ENCODE measurements around the gene DUOXA2. TPM values are rescaled to one million over a fixed set of nuclear protein-coding genes. Genes with fewer than 3 reads are reported as not detected.
"Not testable (repeated sequence)": the region's sequence is repeated elsewhere in the genome, so short reads cannot be mapped to it uniquely, and the experiment has no call there.

The DUOXA2 gene
- total RNA-seq, 2 experiments from 2014 or later, result not detected

DNA sequence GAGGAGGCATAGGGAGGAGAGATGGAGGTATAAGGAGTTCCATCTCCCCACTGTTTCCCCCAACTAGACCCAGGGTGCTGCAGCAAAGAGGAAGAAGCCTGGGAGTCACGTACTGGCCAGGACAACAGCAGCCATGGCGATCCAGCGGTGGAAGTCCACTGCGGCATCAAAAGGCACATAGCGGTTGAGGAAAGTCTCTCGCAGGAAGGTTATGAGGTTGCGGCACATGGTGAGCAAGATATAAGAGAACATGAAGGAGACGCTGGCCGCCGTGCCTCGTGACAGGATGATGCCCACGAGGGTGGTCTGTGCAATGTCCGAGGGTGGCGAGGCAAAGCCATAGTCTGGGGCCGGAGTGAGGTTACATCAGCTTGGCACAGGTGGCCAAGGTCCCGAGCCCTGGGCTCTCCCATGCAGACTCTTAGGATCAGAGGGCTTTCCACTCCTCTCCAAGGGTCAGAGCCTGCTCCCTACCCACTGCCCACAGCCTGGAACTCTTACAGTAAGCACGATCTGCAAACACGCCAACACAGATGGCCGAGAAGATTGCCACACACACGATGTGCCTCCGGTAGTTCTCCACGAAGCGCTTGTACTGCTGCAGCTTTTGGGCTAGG, 14.5 kb upstream of the DUOXA2 start:
- no peak for DNase-seq
- ChIA-PET CTCF (no interaction called here), POLR2A (no interaction called here)
- Mint-ChIP-seq H3K36me3 (ENCODE audit: low read depth) (no peaks in the 10 kb centered on the region), H3K4me3 (no peak overlapping the region), H3K4me1 (no peaks in the 10 kb centered on the region), H3K27ac (no peak overlapping the region), H3K9me3 (ENCODE audit: low read depth) (no peaks in the 10 kb centered on the region), H3K27me3 (no peaks in the 10 kb centered on the region)
- no peak for ATAC-seq
- intact Hi-C loops (cut with DNase I, micrococcal nuclease), result no loop called here

DNA sequence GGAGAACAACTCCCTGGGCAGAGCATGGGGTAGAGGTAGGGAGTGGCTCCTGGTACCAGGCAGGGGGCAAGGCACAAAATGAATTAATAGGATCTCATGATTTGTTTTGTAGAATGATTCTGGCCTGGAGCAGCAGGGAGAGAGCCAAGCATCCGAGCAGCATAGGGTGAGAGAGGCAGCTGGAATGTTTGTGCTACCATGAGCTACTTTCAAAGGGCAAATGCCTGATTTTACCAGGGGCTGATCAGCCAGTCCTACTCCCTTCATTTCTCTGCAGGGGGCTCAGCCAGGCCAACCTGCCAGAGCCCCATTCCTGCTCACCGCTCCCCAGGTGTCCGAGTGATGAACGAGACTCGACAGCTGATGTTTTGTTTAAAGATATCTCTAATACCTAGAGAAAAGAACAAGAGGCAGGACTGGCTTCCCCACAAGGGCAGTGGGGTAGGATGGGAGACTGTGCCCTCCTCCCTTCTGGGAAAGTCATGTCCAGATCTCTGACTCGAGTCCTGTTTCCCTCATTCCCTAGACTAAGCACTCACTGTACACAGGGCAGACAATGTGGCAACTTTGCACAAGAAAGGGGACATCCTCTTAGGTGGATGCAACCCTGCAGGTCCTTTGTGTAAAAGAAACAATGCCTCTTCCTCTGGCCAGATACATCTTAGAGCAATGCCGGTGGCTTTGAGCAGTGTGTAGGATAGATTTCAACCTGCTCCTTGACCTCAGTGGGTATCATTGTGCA, 13.1 kb upstream of the DUOXA2 start:
- H3K36me3 Mint-ChIP-seq (ENCODE audit: low read depth), result no peaks in the 10 kb centered on the region
- CTCF ChIA-PET, result no interaction called here
- no peak overlapping the region for H3K27ac Mint-ChIP-seq
- intact Hi-C loops (cut with DNase I, micrococcal nuclease), result no loop called here
- H3K4me1 Mint-ChIP-seq, result no peaks in the 10 kb centered on the region
- no peaks in the 10 kb centered on the region for H3K9me3 Mint-ChIP-seq (ENCODE audit: low read depth)
- no peaks in the 10 kb centered on the region for H3K27me3 Mint-ChIP-seq
- POLR2A ChIA-PET, result no interaction called here
- ATAC-seq, result no peak
- DNase-seq, result no peak
- no peak overlapping the region for H3K4me3 Mint-ChIP-seq

DNA sequence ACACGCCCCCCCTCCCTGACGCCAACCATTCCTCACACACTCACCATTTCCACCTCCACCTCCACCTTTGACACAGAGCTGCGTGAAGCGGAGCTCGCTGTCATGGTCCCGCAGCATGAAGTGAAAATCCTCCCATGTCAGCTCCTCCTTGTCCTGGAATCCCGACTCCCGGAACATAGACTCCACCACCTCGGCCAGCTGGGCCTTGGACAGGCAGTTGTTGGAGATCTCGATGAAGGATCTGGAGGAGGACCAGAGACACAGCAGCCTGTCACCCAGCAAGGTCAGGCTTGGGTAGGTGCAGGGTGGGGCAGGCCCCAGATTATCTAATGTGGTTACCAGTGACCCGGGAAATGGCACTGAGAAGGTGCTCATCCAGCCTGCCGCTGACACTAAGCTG, 12.4 kb upstream of the DUOXA2 start:
- ChIA-PET POLR2A (no interaction called here), CTCF (no interaction called here)
- no peak for ATAC-seq
- Mint-ChIP-seq H3K4me1 (no peaks in the 10 kb centered on the region), H3K27me3 (peaks cover 2% of the 10 kb centered on the region), H3K27ac (no peak overlapping the region), H3K4me3 (no peak overlapping the region), H3K36me3 (ENCODE audit: low read depth) (no peaks in the 10 kb centered on the region), H3K9me3 (ENCODE audit: low read depth) (no peaks in the 10 kb centered on the region)
- no peak for DNase-seq
- intact Hi-C loops (cut with DNase I, micrococcal nuclease), result no loop called here

DNA sequence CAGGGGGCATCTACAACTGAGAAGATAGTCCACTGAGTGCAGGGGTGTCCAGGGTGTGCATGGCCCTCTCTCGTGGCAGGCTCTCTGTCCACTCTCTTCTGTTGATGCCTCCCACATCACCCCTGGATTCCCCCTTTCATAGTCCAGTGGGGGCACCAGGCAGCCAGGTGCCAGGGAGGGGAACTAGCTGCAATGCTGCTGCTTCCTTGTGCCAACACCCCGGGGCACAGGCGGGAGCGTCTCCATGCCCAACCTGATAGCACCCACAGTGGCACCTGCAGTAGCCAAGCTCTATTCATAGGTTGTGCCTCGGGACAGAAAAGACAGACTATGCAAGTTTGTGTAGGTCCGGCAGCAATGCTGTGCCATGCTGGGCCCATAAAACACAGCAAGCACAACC, 11.9 kb upstream of the DUOXA2 start:
- intact Hi-C loops (cut with DNase I, micrococcal nuclease), result no loop called here
- ATAC-seq (no peak), DNase-seq (no peak)
- Mint-ChIP-seq H3K4me1 (no peaks in the 10 kb centered on the region), H3K36me3 (ENCODE audit: low read depth) (no peaks in the 10 kb centered on the region), H3K9me3 (ENCODE audit: low read depth) (no peaks in the 10 kb centered on the region), H3K27ac (no peak overlapping the region), H3K27me3 (peaks cover 3% of the 10 kb centered on the region), H3K4me3 (no peak overlapping the region)
- ChIA-PET POLR2A (no interaction called here), CTCF (interaction anchor here (1.1 kb wide), 2 partner anchors 16 to 25 kb away, joined by 3 to 4 read pairs; no protein-coding TSS in a partner anchor)

DNA sequence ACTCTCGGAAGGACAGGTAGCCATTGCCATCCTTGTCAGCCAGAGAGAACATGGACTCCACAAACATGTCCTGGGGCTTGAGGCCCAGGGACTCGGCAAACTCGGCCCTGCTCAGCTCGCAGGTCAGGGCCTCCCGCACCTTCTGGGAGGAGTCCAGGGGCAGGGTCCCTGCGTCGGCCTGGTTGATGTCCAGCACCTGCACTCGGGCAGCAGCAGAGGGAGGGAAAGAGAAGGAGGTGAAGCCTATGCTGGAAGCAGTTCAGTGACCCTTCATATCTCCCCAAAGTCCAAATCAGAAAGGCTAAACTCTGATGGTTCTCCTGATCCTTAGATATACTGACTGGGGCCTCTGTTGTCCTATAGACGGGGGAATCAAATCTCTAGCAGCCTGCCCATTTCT, 10.0 kb upstream of the DUOXA2 start:
- H3K27ac Mint-ChIP-seq; H3K36me3 Mint-ChIP-seq (ENCODE audit: low read depth); intact Hi-C loops (cut with DNase I, micrococcal nuclease); H3K27me3 Mint-ChIP-seq; H3K4me3 Mint-ChIP-seq; CTCF ChIA-PET; H3K9me3 Mint-ChIP-seq (ENCODE audit: low read depth); H3K4me1 Mint-ChIP-seq; DNase-seq; ATAC-seq; POLR2A ChIA-PET: not testable (repeated sequence)

DNA sequence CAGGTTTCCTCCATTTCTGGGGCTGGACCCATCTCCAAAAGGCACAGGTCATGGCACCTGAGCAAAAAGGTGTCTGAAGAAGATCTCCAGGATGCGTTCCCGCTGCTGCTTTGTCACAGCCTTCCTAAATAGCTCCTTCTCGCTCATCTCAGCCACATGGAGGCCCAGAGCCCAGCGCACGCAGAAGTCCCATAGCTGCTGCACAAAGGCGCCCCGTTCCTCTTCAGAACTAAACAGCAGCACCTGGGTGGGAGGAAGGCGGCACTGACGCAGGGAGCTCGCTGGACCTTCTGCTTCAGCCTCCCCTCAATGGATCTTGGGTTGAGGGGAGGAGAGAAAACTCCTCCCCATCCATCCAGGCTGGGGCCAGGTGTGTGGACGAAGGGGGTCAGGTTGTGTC, 8.5 kb upstream of the DUOXA2 start:
- intact Hi-C loops (cut with DNase I, micrococcal nuclease), result no loop called here
- Mint-ChIP-seq H3K4me3 (no peak overlapping the region), H3K27me3 (peaks cover 20% of the 10 kb centered on the region), H3K4me1 (no peaks in the 10 kb centered on the region), H3K9me3 (ENCODE audit: low read depth) (no peaks in the 10 kb centered on the region), H3K36me3 (ENCODE audit: low read depth) (no peaks in the 10 kb centered on the region), H3K27ac (no peak overlapping the region)
- ChIA-PET POLR2A (no interaction called here), CTCF (interaction anchor here (1.0 to 4.1 kb wide), 2 partner anchors 13 to 298 kb away, joined by 3 to 20 read pairs; no protein-coding TSS in a partner anchor)
- DNase-seq (no peak), ATAC-seq (no peak)

DNA sequence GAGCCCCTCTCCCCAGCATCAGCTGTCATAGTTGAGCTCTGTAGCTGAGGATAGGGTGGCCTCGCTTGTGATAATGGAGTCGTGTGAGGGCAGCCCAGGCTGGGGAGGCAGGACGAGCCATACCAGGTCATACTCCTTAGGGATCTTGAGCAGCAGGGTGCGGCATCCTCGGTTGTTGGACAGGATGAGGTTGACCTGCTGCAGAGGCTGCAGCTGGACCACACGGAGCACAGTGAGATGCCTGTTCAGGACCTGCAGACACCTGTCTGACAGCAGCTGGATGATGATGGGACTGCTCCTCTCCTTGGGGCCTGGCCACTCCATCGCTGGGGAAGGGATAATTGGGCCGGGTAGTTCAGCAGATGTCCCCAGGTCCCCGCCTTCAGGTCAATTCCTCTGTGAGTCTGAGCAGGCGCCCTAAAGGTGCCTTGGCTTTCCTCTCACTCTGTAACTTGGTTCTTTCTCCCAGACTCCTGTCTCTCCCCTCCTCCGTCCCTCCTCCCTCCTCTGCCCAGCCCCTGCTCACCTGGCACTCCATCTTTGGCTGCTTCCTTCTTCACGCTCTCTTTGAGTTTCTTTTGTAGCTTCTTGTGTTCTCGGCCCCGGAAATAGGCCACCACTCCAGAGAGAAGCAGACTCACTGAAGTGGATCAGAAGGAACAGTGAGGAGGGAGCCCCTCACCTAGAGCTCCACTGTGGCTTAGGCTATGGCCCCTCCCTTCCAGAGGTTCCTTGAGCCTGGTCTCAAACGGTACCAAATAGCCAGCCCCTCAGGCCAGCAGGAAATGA, 7.9 kb upstream of the DUOXA2 start:
- ChIA-PET POLR2A (no interaction called here), CTCF (interaction anchor here (1.0 to 4.1 kb wide), 2 partner anchors 12 to 298 kb away, joined by 3 to 20 read pairs; no protein-coding TSS in a partner anchor)
- DNase-seq, result no peak
- no peaks in the 10 kb centered on the region for H3K9me3 Mint-ChIP-seq (ENCODE audit: low read depth)
- no peak overlapping the region for H3K27ac Mint-ChIP-seq
- no peaks in the 10 kb centered on the region for H3K4me1 Mint-ChIP-seq
- no peak overlapping the region for H3K4me3 Mint-ChIP-seq
- peaks cover 21% of the 10 kb centered on the region for H3K27me3 Mint-ChIP-seq
- no peak for ATAC-seq
- H3K36me3 Mint-ChIP-seq (ENCODE audit: low read depth), result no peaks in the 10 kb centered on the region
- intact Hi-C loops (cut with DNase I, micrococcal nuclease), result no loop called here

DNA sequence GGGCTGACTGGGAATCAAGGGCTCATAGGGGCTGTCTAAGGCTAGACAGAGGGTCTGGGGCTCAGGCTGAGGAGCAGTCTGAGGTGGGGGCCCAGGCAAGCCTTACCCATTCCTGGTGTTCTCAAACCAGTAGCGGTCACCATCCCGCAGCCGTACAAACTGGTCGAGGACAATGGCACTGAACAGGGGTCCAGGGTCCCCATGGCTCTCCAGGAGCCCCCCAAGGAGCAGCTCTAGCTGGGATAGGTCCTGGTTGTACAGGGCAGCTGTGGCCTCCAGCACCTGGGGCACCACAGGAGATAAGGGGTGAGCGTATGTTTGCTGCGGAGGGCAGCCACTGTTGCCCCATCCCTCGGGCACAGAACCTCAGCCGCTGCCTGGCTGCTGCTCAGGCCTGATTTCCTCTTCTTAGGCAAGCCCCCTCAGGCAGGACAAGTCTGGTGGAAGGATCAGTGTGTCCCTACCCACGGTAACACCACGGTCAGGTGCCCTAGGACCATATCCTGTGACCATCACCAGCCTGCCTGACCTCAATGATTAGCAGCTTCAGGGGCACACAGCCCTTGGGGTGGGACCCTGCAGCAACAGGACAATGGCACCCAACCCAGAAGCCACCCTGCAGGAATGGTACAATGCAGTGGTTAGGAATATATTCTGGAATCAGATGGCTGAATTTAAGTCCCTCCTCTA, 6.0 kb upstream of the DUOXA2 start:
- peaks cover 12% of the 10 kb centered on the region for H3K4me1 Mint-ChIP-seq
- ChIA-PET CTCF (interaction anchor here (4.1 kb wide), 1 partner anchor 10 kb away, joined by 20 read pairs; no protein-coding TSS in a partner anchor), POLR2A (no interaction called here)
- intact Hi-C loops (cut with DNase I, micrococcal nuclease), result no loop called here
- H3K4me3 Mint-ChIP-seq, result no peak overlapping the region
- ATAC-seq (no peak), DNase-seq (no peak)
- no peak overlapping the region for H3K27ac Mint-ChIP-seq
- no peaks in the 10 kb centered on the region for H3K9me3 Mint-ChIP-seq (ENCODE audit: low read depth)
- no peaks in the 10 kb centered on the region for H3K36me3 Mint-ChIP-seq (ENCODE audit: low read depth)
- H3K27me3 Mint-ChIP-seq, result peaks cover 36% of the 10 kb centered on the region

DNA sequence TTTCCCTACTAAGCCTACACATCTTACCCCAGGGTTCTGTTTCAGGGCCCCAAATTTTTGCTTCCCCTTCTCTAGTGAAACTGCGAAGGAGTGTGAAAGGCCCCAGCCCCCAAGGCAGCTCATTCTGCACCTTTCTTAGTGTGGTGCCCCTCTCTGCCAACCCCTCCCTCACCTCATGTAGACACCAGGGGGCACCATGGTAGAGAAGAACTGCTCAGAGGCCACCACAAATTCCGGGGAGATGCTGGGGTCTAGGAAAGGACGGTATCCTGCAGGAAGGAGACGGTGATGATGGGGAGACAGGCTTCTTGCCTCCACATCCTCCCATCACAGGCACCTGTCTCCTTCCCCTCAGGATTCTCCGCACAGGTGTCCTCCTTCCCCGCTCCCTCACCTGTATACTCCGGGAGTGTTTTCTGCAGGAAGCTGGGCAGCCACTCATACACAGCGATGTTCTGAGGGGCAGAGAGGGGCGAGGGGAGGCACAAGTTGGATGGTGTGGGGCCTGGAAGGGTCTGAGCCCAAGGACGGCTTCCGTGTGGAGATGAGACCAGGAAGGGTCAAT, 3.8 kb upstream of the DUOXA2 start:
- ChIA-PET CTCF (interaction anchor here (0.6 to 1.4 kb wide), 3 partner anchors 8 to 1598 kb away, joined by 3 to 5 read pairs (median 3); no protein-coding TSS in a partner anchor), POLR2A (interaction anchor here (0.6 kb wide), 1 partner anchor 12 kb away, joined by 4 read pairs; no protein-coding TSS in a partner anchor)
- DNase-seq (no peak), ATAC-seq (no peak)
- Mint-ChIP-seq H3K9me3 (ENCODE audit: low read depth) (no peaks in the 10 kb centered on the region), H3K36me3 (ENCODE audit: low read depth) (no peaks in the 10 kb centered on the region), H3K27me3 (peaks cover 57% of the 10 kb centered on the region), H3K4me3 (no peak overlapping the region), H3K4me1 (peaks cover 23% of the 10 kb centered on the region), H3K27ac (no peak overlapping the region)
- intact Hi-C loops (cut with DNase I, micrococcal nuclease), result no loop called here

DNA sequence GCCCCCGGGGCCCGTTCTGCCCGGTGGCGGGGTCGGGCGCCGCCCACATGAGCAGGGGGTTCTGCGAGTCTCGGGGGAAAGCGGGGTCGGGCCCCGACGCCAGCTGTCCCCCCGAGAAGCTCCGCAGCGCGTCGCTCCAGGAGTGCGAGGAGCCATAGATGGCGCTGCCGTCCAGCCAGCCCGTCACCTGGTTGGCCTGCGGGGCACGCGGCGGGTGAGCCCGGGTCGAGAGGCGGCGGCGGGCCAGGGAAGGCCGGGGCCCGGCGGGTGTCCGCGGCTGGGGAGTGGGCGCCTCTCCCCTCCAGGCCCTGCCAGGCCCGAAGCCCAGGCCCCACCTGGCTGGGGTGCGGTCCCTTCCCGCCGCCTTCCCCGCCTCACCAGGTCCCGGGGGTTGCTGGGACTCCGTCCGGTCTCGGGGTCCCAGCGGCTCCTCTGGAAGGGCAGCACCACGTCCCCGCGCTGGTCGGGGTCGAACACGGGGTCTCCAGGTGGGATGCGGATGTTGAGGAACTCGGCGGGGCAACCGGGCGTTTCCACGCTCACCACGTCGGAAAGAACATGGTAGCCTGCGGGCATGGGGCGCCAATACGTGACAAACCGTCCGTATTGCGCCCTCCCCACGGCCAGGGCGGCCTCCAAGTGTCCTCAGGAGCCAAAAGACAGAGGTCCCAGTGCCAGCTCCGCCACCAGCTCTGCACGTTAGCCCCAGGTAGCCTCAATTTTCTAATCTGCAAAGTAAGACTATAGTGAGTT, 2.6 kb upstream of the DUOXA2 start:
- H3K4me3 Mint-ChIP-seq, result peak overlapping the region; percentile 30
- ChIA-PET POLR2A (no interaction called here), CTCF (interaction anchor here (3.7 kb wide), 1 partner anchor 13 kb away, joined by 36 read pairs; no protein-coding TSS in a partner anchor)
- intact Hi-C loops (cut with DNase I, micrococcal nuclease), result no loop called here
- no peak for ATAC-seq
- no peak for DNase-seq
- H3K4me1 Mint-ChIP-seq, result peaks cover 29% of the 10 kb centered on the region
- peaks cover 66% of the 10 kb centered on the region for H3K27me3 Mint-ChIP-seq
- no peak overlapping the region for H3K27ac Mint-ChIP-seq
- H3K36me3 Mint-ChIP-seq (ENCODE audit: low read depth), result no peaks in the 10 kb centered on the region
- H3K9me3 Mint-ChIP-seq (ENCODE audit: low read depth), result no peaks in the 10 kb centered on the region

Measured in activated CD4-positive, alpha-beta T cell treated with anti-CD3 and anti-CD28 coated beads for 36 hours (primary cell).